ENCODE data around the gene PPP1R3G. TPM values are rescaled to one million over a fixed set of nuclear protein-coding genes. Genes with fewer than 3 reads are reported as not detected.

PPP1R3G gene
- total RNA-seq, 1 donor from 2014 or later, result 0.41 TPM

DNA sequence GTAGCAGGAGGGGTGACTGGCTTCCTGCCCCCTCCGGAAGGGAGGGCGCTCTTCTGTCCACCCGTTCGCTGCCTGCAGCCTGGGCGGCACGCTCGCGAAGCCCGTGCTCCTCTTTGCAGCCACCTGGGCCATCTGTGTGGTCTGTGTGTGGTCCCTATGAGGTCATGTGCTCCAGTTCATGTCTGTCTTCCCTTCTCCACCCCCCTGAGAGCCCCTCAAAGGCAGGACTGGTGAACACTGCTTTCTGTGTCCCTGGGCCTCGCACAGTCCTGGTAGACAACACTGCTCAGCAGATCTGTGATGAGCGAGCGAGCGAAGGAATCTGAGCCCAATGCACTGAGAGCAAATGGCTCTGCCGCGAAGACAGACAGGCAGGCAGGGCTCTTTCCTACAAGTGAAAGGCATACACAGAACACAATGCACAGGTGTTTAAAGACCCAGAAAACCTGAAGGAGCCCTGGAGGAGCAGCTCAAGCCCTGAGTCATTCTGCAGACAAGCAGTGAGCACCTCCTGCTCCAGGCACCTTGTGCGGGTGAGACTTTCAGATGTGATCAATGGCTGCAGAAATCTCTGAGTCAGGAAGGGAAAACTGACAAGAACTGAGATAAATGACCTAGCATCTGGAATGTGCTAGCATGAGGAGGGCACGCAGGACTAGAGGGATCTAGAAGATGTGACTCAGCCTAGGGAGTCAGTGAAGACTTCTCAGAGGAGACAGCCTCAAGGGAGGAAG is 27.1 kb downstream of the PPP1R3G start:
- no peak overlapping the region for H3K4me3 ChIP-seq
- H3K9me3 ChIP-seq, result no peaks in the 10 kb centered on the region
- TF ChIP-seq CTCF (IDR thresholded peaks at IDR 0.05), result no peak
- DNase-seq, result no peak
- no peak for ATAC-seq
- H3K27ac ChIP-seq, result no peak overlapping the region
- no peaks in the 10 kb centered on the region for H3K27me3 ChIP-seq (ENCODE audit: low read depth)
- H3K36me3 ChIP-seq, result no peaks in the 10 kb centered on the region
- H3K4me1 ChIP-seq, result no peaks in the 10 kb centered on the region
- intact Hi-C loops (cut with DNase I), result no loop called here

DNA sequence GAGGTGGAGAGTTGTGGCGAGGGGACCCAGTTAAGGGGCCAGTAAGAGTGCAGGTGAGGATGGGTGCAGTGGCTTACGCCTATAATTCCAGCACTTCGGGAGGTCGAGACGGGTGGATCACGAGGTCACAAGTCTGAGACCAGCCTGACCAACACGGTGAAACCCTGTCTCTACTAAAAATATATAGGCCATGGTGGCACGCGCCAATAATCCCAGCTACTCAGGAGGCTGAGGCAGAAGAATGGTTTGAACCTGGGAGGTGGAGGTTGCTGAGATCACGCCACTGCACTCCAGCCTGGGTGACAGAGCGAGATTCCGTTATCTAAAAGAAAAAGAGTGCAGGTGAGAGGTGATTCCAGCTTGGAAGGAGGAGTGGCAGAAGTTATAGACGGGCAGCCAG is 28.0 kb downstream of the PPP1R3G start:
- intact Hi-C loops (cut with DNase I), result no loop called here
- ATAC-seq (no peak), DNase-seq (no peak)
- Histone ChIP-seq H3K9me3 (no peaks in the 10 kb centered on the region), H3K4me1 (no peaks in the 10 kb centered on the region), H3K36me3 (no peaks in the 10 kb centered on the region), H3K27me3 (ENCODE audit: low read depth) (no peaks in the 10 kb centered on the region), H3K4me3 (no peak overlapping the region), H3K27ac (no peak overlapping the region)
- TF ChIP-seq CTCF (IDR thresholded peaks at IDR 0.05), result no peak

DNA sequence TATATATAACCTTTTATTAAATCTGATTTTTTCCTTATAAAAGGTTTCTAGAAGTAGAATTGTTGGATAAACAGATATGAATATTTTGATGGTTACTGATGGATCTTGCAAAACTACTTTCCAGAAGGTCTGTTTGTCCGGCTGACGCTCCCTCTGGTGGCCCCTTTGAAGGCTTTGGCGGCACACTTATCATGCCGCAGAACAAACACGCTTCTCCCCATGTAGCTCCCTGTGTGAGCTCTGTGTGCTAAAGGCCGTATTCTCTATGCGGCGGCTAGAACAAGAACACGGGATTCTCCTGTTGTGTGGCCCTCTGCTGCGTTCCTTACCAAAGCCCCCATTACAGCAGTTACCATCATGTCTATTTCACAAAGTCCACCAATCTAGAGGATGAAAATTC is 30.0 kb downstream of the PPP1R3G start:
- H3K9me3 ChIP-seq, result no peaks in the 10 kb centered on the region
- intact Hi-C loops (cut with DNase I), result no loop called here
- ATAC-seq (peak in 1 of 2 donors; percentile 37), DNase-seq (no peak)
- H3K27ac ChIP-seq, result no peak overlapping the region
- no peaks in the 10 kb centered on the region for H3K36me3 ChIP-seq
- H3K4me1 ChIP-seq, result no peaks in the 10 kb centered on the region
- H3K27me3 ChIP-seq (ENCODE audit: low read depth), result no peaks in the 10 kb centered on the region
- H3K4me3 ChIP-seq, result no peak overlapping the region
- TF ChIP-seq CTCF (IDR thresholded peaks at IDR 0.05), result no peak

GRCh38 chr6:5116243-5116991 is 31.3 kb downstream of the PPP1R3G start:
- H3K4me1 ChIP-seq, result no peaks in the 10 kb centered on the region
- H3K27me3 ChIP-seq (ENCODE audit: low read depth), result no peaks in the 10 kb centered on the region
- no peak for TF ChIP-seq CTCF (IDR thresholded peaks at IDR 0.05)
- intact Hi-C loops (cut with DNase I), result no loop called here
- no peak overlapping the region for H3K27ac ChIP-seq
- no peak for DNase-seq
- no peaks in the 10 kb centered on the region for H3K36me3 ChIP-seq
- ATAC-seq, result no peak
- H3K9me3 ChIP-seq, result no peaks in the 10 kb centered on the region
- no peak overlapping the region for H3K4me3 ChIP-seq

DNA sequence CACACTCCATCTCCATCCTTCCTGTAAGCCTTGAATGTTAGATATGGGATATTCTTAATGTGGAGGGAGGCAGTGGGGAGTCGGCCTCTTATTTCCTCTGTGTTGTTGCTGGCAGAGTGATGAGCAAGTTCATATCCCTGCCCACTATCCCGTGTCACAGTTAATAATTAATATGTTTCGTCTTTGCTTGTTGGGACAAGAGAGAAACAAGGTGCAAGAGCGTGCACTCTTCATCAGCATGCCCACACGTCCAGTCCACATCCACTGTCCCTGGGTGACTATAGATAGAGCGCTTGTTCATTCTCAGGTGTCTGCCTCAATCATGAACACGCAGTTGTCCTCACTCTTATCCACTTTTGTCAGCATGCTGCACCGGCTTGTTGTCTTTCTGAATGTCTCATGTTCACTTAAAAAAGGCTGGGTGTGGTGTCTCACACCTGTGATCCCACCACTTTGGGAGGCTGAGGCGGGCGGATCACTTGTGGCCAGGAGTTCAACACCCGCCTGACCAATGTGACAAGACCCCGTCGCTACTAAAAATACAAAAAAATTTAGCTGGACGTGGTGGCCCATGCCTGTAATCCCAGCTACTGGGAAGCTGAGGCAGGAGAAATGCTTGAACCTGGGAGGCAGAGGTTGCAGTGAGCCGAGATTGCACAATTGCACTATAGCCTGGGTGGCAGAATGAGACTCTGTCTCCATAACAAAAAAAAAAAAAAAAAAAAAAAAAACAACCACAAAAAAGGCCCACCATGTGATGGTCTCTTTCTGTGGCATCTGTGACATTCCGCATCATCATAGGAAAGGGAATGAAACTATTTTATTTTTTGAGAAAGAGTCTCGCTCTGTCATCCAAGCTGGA is 34.2 kb downstream of the PPP1R3G start:
- H3K4me3 ChIP-seq, result no peak overlapping the region
- no peaks in the 10 kb centered on the region for H3K36me3 ChIP-seq
- H3K27ac ChIP-seq, result no peak overlapping the region
- TF ChIP-seq CTCF (IDR thresholded peaks at IDR 0.05), result no peak
- no peaks in the 10 kb centered on the region for H3K4me1 ChIP-seq
- ATAC-seq, result no peak
- DNase-seq, result no peak
- intact Hi-C loops (cut with DNase I), result no loop called here
- no peaks in the 10 kb centered on the region for H3K27me3 ChIP-seq (ENCODE audit: low read depth)
- H3K9me3 ChIP-seq, result no peaks in the 10 kb centered on the region
